Ovary (tissue), 3 donors: ENCODE data around the gene COL25A1.

Experiments
- CTCF ChIP-seq, 3 donors: fragments of 450-650 bp in 2 of 3; fragments of 200-600 bp in 1 of 3; IDR thresholded peaks; one replicate each; pipeline versions ENCODE4 v1.5.1 to v1.8.0; 2016 to 2022; ENCODE audit warnings: antibody characterized with exemption in 3 of 3, mild to moderate bottlenecking in 1 of 3
- POLR2A ChIP-seq: fragments of 450-650 bp; IDR thresholded peaks from one replicate; pipeline ENCODE4 v1.6.1; 2017; ENCODE audit warnings: antibody characterized with exemption, mild to moderate bottlenecking, moderate library complexity
- donor health status: DM: no; HTN: no; CAD: no.

GRCh38 chr4:108831886-108832285 lies 470.6 kb downstream of the COL25A1 start:
- no peak for TF ChIP-seq CTCF (IDR thresholded peaks at IDR 0.05)
- no peak for TF ChIP-seq POLR2A
